Skin epidermis (tissue), 12 donors: ENCODE results near the gene NAT10.
"Not testable (repeated sequence)": the region's sequence is repeated elsewhere in the genome, so short reads cannot be mapped to it uniquely, and the experiment has no call there.

Experiments used
- H3K27ac ChIP-seq, 21 experiments: fragments of 200-600 bp; sonication (generic) in 11 of 21; one replicate each; pipeline ENCODE4 v1.5.0; 2020; ENCODE audit warnings: mild to moderate bottlenecking in 3 of 21, inconsistent platforms in 2 of 21, moderate library complexity in 2 of 21
- H3K4me3 ChIP-seq, 7 experiments: fragments of 200-600 bp; sonication (generic) in 2 of 7; one replicate each; pipeline ENCODE4 v1.5.0; 2020; ENCODE audit warnings: inconsistent platforms in 2 of 7, mild to moderate bottlenecking in 2 of 7, moderate library complexity in 1 of 7

NAT10 gene

DNA sequence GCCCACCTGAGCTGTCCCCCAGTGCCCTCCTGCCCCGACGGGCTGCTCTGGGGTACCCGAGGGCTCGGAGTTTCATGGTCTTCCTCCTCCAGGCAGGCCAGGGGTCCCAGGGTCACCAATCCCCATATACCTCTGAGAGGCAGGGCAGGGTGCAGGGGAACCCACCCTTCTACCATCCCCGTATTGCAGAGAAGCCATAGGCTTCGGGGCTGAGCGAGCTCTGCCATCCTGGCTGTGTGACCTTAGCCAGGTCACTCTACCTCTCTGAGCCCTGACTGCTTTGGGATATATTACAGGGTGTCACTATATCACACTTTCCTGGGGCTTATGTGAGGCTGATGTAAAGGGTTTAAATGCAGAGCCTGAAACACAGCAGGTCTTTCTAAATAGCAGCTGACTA is 57.4 kb downstream of the NAT10 start:
- Histone ChIP-seq H3K27ac (no peak overlapping the region), H3K4me3 (no peak overlapping the region)

DNA sequence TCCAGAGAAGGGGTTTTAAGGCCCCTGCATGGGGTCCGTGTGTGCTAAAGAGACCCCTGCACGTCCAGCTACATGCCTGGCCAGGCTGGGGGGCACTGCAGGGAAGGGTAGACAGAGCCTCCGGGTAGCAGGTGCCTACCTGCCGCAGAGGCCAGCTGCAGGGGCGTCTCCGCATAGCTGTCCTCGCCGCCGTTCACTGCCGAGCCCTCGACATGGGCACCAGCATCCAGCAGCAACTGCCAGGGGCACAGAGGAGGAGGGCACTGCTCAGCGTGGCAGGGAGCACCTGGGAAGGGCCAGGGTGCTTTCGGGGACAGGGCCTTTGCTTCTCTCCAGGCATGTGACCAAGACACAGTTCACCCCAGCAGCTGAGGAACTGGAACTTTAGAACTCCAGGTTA is 59.7 kb downstream of the NAT10 start:
- no peak overlapping the region for H3K27ac ChIP-seq
- no peak overlapping the region for H3K4me3 ChIP-seq

DNA sequence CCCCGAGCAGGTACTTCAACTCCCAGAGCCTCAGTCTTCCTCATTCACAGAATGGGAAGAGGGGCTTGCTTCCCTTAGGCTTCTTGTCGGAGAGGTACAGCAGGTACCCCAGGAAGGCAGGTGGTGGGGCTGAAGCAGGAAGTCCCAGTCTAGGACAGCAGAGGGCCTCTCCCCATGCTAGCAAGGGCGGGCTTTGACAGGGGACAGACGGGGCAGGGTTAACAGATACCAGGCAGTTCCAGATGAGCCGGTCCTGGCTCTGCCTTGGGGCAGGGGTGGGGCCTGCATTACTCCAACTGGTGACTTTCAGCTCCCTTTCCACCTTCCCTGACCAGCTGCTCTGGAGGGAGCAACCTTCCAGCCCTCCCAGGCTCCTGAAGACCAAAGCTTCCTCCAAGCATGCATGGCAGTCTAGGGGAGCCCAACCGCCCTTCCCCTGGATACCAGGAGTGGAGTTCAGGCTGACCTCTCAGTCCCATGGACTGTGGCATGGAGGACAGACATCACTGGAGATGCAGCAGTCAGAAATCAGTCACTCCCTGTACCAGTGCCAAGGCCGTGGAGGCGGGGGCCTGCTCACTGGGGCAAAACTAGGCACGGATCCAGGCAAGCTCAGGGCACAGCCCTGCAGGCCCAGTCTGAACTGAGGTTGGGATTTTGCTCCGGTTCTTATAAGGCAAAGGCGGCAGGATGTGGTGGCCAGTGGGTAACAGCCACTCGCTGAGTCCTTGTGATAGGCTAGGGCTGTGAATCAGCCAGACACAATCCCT is 60.5 kb downstream of the NAT10 start:
- H3K27ac ChIP-seq: peak overlapping the region in 3 of 21 experiments; percentile 3 to 42 (median 27)
- H3K4me3 ChIP-seq: no peak overlapping the region

DNA sequence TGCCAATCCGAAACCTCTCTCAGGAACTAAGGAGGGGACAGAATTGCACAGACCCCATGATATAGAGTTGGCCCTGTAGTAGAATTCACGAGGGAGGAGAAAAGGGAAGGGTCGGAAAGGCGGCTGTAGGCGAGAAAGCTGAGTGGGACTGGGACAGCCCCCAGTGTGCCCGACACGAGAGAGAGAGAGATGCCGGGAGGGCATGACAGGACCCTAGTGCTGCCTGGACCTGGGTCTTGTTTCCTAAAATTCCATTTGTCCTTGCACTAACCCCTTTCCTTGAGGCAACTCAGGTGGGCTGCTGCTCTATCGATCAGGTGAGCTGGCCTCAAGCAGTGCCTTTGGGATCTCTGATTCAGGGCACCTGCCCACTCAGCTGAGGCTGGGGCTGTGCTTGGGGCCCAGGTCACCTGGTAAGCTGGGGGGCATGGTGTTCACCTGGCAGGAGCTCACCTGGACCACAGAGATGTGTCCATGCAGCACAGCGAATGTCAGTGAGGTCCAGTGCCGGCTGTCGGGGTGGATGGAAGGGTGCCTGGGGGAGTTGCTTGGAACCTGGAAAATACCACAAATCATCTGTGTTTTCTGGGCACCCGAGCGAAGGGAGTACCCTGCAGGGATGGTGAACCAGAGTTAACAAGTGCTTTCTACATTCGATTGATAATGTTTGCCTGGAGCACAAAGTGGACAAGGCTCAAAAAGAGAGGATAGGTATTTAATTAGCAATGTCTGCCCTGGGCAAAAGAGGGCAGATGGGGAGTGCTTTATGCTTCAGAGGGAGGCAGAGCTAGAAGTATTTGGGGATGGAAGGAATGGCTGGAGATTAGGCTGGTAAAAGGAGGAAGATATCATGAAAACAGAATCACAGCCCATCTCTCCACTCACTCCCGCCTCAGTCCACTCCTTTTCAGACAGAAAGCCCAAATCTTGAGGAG is 61.6 kb downstream of the NAT10 start:
- Histone ChIP-seq H3K27ac (peak overlapping the region in 1 of 21 experiments; percentile 27), H3K4me3 (no peak overlapping the region)

DNA sequence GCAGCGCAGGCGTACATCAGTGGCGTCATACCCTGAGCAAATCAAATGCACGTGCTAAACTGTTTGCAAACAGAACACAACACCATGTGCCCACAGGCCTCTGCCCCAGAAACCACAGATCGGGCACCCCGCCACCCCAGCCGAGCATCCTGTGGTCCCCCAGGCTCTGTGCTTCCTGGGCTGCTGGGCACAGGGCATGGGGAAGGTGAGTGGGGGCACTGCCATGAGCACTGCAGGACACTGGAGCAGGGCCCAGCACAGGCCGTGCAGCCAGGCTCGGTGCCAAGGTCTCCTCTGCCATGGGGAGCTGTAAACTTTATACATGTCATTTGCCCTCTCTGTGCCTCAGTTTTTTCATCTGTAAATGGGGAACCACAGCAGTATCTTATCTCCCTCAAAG is 62.5 kb downstream of the NAT10 start:
- H3K27ac ChIP-seq: no peak overlapping the region
- no peak overlapping the region for H3K4me3 ChIP-seq

DNA sequence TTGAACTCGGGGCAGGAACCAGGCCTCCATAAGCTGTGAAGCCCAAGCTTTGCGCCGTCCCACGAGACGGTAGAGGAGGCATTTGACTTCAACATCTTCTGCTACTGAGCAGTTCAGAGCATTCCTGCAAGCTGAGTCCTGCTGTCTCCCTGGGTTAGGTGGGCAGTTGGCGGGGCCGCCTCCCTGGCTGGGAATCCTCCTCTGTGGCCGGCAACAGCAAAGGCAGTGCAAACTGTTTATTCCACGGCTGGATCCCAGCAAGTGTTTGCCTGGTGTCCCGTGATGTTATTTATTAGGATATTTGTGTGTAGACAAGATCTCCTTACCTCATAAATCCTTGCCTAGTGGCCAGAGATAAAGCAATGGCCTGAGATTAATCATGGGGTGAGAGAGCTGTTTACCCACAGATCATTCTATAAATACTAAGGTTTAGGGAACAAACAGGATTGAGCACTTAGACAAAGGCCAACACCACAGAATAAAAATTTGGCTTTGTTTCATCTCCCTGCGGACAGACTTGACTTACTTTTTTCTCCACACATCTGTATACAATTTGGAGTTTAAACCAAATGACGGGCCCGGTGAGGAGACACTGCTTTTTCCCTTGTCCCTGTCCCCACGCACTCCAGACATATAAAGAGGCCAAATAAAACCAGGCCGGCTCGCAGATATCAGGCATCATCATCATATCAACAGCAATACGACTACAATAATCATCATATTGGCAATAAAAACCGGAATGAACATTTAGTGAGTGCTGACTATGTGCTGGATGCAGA is 63.4 kb downstream of the NAT10 start:
- Histone ChIP-seq H3K4me3 (no peak overlapping the region), H3K27ac (no peak overlapping the region)

DNA sequence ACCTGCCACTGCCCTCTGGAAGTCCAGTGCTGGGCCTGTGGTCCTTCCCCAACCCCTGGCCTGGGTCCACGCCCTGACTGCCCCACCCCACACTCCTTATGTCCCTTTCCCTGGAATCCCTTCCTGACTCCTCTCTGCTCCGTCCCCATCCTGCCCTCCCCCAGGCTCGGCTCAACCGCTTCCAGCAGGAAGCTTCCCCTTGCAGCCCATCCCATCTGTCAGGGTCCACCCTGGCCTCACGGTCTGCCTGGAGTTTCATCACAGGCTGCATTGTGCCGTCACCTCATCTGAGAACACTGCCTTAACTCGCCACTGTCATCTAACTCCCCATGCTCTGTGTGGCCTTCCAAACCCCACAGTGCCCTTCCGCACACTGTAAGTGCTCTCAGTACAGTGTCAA is 64.3 kb downstream of the NAT10 start:
- Histone ChIP-seq H3K4me3 (no peak overlapping the region), H3K27ac (no peak overlapping the region)

DNA sequence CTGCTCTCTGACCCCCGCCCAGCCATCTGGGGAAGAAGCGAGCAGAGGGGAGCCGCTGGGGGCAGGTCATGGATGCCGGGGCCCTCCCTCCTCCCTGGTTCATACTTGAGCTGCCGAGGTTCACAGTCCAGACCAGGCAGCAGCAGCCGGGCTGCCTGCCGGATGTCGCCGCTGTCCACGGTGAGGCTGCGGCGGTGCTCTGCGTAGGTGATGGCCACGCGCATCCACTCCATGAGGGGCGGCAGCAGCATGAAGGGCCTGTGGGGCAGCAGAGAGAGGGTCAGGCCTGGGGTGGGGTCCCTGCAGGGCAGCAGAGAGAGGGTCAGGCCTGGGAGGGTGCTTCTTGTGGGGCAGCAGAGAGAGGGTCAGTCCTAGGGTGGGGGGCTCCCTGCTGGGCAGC is 67.6 kb downstream of the NAT10 start:
- Histone ChIP-seq H3K27ac (no peak overlapping the region), H3K4me3 (no peak overlapping the region)

DNA sequence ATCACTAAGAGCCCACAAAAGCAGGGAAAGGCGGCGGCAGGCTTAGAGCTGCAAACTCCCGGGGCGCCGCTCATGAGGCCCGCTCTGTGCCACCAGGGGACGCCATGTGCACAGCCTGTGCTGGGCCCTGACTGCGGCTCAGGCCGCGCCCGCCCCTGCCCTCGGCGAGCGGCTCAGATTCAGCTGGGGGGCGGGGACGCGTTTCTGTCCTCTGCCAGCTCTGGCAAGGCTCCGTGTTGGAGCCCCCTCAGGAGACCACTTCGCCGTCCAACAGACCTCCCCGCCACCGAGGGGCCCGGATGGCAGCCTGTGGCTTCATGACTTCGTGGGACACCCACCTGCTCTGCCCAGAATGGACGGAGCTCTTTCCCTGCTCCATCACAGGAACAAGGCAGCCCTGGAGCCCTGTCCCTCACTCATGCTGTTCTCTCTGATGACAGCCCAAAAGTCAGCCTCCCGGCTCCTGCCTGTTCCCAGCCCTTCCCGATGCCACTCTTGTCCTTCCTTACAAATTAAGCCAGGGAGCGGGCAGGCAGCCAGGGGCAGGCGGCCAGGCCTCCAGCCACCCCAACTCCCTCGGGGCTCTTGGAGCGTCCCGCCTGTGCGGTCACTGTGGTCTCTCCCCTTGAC is 69.1 kb downstream of the NAT10 start:
- Histone ChIP-seq H3K27ac (no peak overlapping the region), H3K4me3 (peak overlapping the region in 5 of 7 experiments; percentile 2 to 20 (median 18))

DNA sequence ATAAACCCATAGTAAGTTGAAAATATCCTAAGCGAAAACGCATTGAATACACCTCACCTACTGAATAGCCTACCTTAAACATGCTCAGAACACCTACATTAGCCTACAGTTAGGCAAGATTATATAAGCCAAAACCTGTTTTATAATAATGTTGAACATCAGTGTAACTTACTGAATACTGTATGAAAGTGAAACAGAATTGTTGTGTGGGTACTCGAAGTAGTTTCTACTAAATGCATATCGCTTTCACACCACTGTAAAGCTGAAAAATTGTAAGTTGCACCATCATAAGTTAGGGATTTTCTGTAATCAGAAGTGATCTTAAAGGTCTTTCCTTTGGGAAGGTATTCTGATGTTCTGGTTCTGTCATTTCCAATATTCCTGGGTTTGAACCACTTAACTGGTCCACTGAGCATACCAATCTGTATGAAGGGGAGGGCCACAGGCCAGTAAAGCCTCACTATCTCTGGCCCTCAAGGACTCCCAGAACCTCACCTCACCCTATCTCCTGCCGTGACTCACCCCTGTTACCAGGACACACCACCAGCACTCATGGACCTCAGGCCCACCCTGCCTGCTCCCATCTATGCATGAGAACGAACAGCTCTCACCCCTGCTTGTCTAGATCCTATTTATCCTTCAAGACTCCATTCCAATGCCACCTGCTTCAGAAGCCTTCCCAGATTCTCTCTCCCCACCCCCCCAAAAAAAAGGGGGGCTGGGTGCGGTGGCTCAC is 70.0 kb downstream of the NAT10 start:
- Histone ChIP-seq H3K27ac (no peak overlapping the region), H3K4me3 (no peak overlapping the region)

DNA sequence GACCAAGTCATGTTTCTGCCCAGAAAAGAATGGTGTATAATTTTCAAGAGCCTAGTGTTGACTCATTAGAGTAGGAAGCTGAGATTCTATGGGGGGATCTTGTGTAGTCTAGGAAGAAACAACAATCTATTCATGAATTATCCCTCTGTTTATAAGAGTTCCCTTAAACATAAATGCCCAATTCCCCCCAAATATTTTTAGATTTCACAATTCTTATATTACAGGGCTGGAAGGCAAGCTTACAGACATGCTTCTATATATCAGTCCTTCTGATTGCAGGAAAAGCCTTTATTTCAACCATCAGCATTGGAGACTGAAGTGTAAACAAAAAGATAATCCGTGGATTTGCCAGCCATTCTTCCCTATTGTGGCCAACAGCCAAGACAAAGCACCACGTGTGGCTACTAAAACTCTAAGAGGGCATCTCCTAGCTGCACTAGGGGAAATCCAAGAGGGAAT is 71.4 kb downstream of the NAT10 start:
- H3K4me3 ChIP-seq: no peak overlapping the region
- no peak overlapping the region for H3K27ac ChIP-seq

DNA sequence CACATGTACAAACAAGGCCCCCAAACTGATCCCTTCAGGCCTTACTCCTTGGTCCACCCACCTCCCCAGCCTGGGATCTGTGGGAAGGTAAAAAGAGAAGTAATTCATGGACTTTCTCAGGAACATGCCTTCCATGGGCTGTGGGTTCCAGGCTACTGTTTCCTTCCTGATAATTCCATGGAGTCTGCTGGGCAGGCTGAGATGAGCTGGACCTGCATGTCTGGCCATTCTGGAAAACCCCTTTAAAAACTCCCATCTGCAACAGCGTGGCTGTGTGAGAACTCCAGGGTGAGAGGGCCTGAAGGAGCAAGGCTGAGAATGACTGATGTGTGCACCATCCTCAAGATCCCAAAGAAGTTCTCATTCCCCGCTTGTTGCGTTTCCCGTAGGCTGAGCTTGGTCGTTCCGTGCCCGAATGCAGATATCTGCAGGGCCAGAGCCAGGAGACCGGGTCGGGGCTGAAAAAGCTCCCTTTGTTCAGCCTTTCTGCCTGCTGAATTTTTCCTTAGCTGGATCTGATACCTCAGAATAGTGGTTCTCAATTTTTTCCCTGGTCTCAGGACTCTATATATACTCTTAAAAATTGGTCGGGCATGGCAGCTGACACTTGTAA is 72.9 kb downstream of the NAT10 start:
- H3K27ac ChIP-seq: no peak overlapping the region
- no peak overlapping the region for H3K4me3 ChIP-seq

DNA sequence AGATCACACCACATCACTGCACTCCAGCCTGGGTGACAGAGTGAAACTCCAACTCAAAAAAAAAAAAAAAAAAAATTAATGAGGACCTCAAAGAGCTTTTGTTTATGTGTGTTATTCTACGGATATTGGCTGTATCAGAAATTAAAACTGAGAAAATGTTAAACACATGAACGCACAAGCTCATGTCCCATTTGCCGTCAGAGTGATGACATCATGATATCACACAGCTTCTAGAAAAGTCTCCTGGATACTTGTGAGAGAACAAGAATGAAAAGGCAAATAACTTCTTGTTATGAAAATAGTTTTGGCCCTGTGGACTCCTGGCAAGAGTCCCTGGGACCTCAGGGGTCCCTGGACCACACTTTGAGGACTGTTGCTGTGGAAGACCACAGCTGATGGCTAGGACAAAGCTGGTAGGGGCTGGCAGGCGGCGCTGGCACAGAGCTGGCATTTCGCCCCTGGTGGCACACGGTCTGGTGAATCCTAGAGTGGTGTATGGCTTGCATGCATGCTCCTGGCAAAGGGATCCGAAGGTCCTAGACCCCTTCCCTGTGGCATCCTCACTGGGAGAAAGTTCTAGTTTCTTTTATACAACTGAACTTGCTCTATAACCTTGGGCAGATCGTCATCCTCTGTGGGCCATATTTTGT is 73.7 kb downstream of the NAT10 start:
- Histone ChIP-seq H3K27ac (no peak overlapping the region), H3K4me3 (no peak overlapping the region)

DNA sequence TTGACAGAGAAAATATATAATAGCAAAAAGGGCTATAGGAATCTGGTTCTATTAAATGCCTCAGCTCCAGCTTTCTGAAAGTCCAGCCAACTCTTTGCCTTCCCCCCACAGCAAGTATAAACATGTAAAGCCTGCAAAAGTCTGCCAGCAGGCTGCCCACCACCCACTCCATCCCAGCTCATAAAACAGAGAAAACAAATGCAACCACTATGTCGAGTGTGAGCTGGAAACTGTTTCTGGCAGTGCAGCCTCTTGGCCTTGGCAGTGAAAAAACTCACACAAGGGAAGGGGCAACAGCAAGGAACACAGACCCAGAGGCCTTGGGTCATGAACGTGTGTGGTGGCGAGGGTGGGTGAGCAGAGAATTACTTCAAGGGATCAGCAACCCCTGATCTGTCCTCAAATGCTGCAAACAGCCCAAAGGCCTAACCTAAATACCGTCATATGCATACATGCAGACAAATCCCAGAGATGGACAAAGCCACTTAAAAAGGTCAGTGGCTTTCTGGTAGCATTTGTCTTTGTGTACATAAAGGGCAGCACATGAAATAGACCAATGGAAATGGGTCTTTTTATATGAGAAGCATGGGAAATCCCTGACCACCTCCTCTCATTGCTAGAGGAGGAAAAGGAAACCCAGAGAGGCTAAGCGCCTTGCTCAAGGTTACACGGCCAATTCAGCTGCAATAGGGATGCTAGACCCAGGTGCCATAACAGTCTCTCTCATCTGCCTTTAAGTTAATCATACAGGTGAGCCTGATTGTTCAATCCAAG is 74.8 kb downstream of the NAT10 start:
- H3K27ac ChIP-seq: no peak overlapping the region
- H3K4me3 ChIP-seq: no peak overlapping the region

DNA sequence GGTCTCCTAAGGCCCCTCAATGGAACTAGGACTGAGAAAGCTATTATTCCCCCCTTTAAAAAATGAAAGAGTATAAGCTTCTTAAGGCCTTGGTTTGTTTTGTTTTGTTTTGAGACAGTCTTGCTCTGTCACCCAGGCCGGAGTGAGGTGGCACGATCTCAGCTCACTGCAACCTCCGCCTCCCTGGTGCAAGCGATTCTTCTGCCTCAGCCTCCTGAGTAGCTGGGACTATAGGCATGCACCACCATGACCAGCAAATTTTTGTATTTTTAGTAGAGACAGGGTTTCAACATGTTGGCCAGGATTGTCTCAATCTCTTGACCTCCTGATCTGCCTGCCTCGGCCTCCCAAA is 75.4 kb downstream of the NAT10 start:
- not testable (repeated sequence) for H3K4me3 ChIP-seq, H3K27ac ChIP-seq

DNA sequence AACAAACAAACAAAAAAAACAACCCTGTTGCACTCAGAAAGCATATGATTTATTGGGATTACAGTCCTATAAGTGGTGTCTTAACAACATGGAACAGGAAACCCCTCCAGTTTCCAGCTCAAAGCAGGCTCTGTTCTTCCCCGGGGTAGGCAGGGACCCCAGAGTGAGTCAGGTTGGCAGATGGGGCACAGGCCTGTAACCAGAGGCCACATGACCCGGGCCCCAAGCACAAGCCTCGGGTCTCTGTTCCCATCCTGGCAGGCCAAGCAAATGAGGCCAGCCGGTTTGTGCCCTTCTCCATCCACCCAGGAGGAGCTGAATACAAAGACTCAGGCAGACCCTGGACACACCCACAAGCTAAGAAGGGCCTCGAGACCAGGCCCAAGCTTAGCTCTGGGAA is 75.8 kb downstream of the NAT10 start:
- Histone ChIP-seq H3K27ac (peak overlapping the region in 1 of 21 experiments; percentile 22), H3K4me3 (no peak overlapping the region)

DNA sequence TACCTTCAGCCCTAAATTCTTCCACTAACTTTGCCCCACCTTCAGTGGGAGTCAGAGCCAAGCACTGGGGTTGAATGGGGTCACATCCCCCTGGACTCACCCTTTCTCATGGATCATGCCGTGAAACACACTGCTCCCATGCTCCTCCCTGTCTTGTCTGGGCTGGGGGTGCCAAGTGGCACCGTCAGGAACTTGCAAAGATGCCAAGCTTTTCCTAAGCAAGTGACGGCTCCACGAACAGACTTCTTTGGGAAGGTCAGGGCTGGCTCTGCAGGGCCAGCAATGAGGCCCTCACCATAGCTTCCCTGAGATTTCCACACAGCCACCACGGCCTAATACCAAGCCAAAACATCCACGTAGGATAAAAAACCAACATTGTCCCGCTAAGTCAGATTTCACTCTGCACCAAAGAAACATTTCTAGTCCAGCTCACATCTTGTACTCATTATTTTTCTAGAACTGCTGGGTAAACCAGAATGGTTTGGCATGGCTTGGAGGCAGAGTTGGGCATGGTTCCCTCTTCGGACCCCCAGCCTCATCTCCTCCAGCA is 76.5 kb downstream of the NAT10 start:
- H3K27ac ChIP-seq: peak overlapping the region in 1 of 21 experiments; percentile 22

More for the DNA sequence above, 76.5 kb downstream of the NAT10 start:
- H3K4me3 ChIP-seq: no peak overlapping the region
